PC-3 (cell line): ENCODE measurements around the gene SCGB2A2. TPM values are rescaled to one million over a fixed set of nuclear protein-coding genes. Genes with fewer than 3 reads are reported as not detected.

Source experiments
- ATAC-seq: fragments of 200-7000 bp; cut with Tn5 transposase; 2 replicates; pipeline ENCODE4 v1.9.1; 2020; ENCODE audit warnings: mild to moderate bottlenecking, moderate library complexity
- BruUV-seq: library from RNA; stranded (reverse); fragments of 400-500 nt; replicated peaks from 2 replicates; lab custom pipeline; 2021; lab: Mats Ljungman, UMichigan
- CTCF ChIA-PET: fragments of 300-600 bp; sonication (Branson Sonifier 250); formaldehyde crosslinking; loops from one replicate; lab custom pipeline; 2022; ENCODE audit warnings: antibody characterized with exemption; lab: Charles Lee
- POLR2A ChIA-PET: fragments of 300-600 bp; sonication (Branson Sonifier 250); formaldehyde crosslinking; loops from one replicate; lab custom pipeline; 2022; ENCODE audit warnings: antibody characterized with exemption; ENCODE audit not compliant: unreplicated experiment; lab: Charles Lee
- DNase-seq: peaks from one replicate; pipeline ENCODE4 v3.0.0-alpha.2; 2015
- H2AFZ ChIP-seq: fragments of 300-600 bp; sonication (generic); 2 replicates; pipeline ENCODE4 v1.6.0; 2016; ENCODE audit warnings: antibody characterized with exemption, low read length
- H3F3A ChIP-seq: fragments of 300-600 bp; sonication (generic); one replicate; pipeline ENCODE4 v1.6.0; 2017; ENCODE audit warnings: antibody characterized with exemption, low read length, control low read depth, mild to moderate bottlenecking; ENCODE audit not compliant: unreplicated experiment
- H3K27ac ChIP-seq: fragments of 300-600 bp; sonication (generic); 2 replicates; pipeline ENCODE4 v1.5.1; 2016; ENCODE audit warnings: mild to moderate bottlenecking, low read length
- H3K27me3 ChIP-seq: fragments of 300-600 bp; sonication (generic); 2 replicates; pipeline ENCODE4 v1.6.1; 2016; ENCODE audit warnings: low read length, mixed read lengths
- H3K36me3 ChIP-seq: fragments of 300-600 bp; sonication (generic); 2 replicates; pipeline ENCODE4 v1.6.1; 2016; ENCODE audit warnings: low read depth, mixed run types, low read length, mixed read lengths
- H3K4me1 ChIP-seq: fragments of 300-600 bp; sonication (generic); 2 replicates; pipeline ENCODE4 v1.5.1; 2016; ENCODE audit warnings: low read length; ENCODE audit not compliant: insufficient read depth
- H3K4me2 ChIP-seq: fragments of 300-600 bp; sonication (generic); 2 replicates; pipeline ENCODE4 v1.6.0; 2016; ENCODE audit warnings: low read length
- H3K4me3 ChIP-seq: fragments of 300-600 bp; sonication (generic); 2 replicates; pipeline ENCODE4 v1.5.1; 2016; ENCODE audit warnings: mild to moderate bottlenecking, low read length, mixed read lengths
- H3K79me2 ChIP-seq: fragments of 300-600 bp; sonication (generic); 2 replicates; pipeline ENCODE4 v1.6.1; 2017; ENCODE audit warnings: low read length, mixed read lengths
- H3K9ac ChIP-seq: fragments of 300-600 bp; sonication (generic); 2 replicates; pipeline ENCODE4 v1.6.0; 2016; ENCODE audit warnings: mild to moderate bottlenecking, low read length
- H3K9me2 ChIP-seq: fragments of 300-600 bp; sonication (generic); replicated peaks from 2 replicates; pipeline ENCODE4 v1.6.1; 2016; ENCODE audit warnings: mixed run types, low read length, mixed read lengths
- H3K9me3 ChIP-seq: fragments of 300-600 bp; sonication (generic); 2 replicates; pipeline ENCODE4 v1.6.1; 2016; ENCODE audit warnings: low read length, mixed read lengths
- H4K20me1 ChIP-seq: fragments of 300-600 bp; sonication (generic); 2 replicates; pipeline ENCODE4 v1.6.1; 2016; ENCODE audit warnings: low read length, mixed read lengths
- EZH2 ChIP-seq: fragments of 300-600 bp; sonication (generic); IDR thresholded peaks from one replicate; pipeline ENCODE4 v1.6.1; 2017; ENCODE audit warnings: antibody characterized with exemption, mild to moderate bottlenecking, low read length; ENCODE audit not compliant: unreplicated experiment
- EZH2phosphoT487 ChIP-seq: fragments of 300-600 bp; sonication (generic); IDR thresholded peaks from 2 replicates; pipeline ENCODE4 v1.6.1; 2018; ENCODE audit warnings: mild to moderate bottlenecking, antibody characterized with exemption, low read length, borderline replicate concordance
- intact Hi-C: fragments of 100-400 bp; cut with micrococcal nuclease; formaldehyde crosslinking; loops from 2 replicates; pipeline ENCODE4 v1.9.0; 2023
- total RNA-seq: library from RNA; depleted of rRNA; stranded (reverse); fragments of >200 nt; gene quantifications from 2 replicates; pipeline ENCODE4 v1.2.3, GENCODE V29; 2014
- TF ChIP-seq, protein P1 (sequence below): fragments of 300-600 bp; sonication (generic); conservative IDR thresholded peaks from 2 replicates; pipeline ENCODE4 v1.5.1; 2017; ENCODE audit warnings: antibody characterized with exemption, low read depth, mild to moderate bottlenecking, low read length

Gene SCGB2A2
- total RNA-seq, 1 experiment from 2014 or later: not detected

GRCh38 chr11:62256281-62256680 is 13.7 kb upstream of the SCGB2A2 start:
- intact Hi-C loops: no loop called here
- Histone ChIP-seq H3K4me3 (no peak overlapping the region), H3K79me2 (no peaks in the 10 kb centered on the region), H3K27ac (no peak overlapping the region), H3K9me2 (no peaks in the 10 kb centered on the region), H3K9ac (no peak overlapping the region), H3K36me3 (no peaks in the 10 kb centered on the region), H3F3A (no peaks in the 10 kb centered on the region), H4K20me1 (no peaks in the 10 kb centered on the region), H3K4me1 (no peaks in the 10 kb centered on the region), H3K9me3 (no peaks in the 10 kb centered on the region; the same call in 1 of the 2 replicates), H2AFZ (no peak overlapping the region), H3K27me3 (peaks cover 11% of the 10 kb centered on the region; the same call in 1 of the 2 replicates), H3K4me2 (no peak overlapping the region)
- DNase-seq: peak; percentile 44
- BruUV-seq: no TSS peak
- TF ChIP-seq, protein P1, sequence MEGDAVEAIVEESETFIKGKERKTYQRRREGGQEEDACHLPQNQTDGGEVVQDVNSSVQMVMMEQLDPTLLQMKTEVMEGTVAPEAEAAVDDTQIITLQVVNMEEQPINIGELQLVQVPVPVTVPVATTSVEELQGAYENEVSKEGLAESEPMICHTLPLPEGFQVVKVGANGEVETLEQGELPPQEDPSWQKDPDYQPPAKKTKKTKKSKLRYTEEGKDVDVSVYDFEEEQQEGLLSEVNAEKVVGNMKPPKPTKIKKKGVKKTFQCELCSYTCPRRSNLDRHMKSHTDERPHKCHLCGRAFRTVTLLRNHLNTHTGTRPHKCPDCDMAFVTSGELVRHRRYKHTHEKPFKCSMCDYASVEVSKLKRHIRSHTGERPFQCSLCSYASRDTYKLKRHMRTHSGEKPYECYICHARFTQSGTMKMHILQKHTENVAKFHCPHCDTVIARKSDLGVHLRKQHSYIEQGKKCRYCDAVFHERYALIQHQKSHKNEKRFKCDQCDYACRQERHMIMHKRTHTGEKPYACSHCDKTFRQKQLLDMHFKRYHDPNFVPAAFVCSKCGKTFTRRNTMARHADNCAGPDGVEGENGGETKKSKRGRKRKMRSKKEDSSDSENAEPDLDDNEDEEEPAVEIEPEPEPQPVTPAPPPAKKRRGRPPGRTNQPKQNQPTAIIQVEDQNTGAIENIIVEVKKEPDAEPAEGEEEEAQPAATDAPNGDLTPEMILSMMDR: no peak
- TF ChIP-seq EZH2: no peak
- TF ChIP-seq EZH2phosphoT487: no peak
- ChIA-PET CTCF (no interaction called here), POLR2A (interaction anchor here (0.6 kb wide), 1 partner anchor 103 kb away, joined by 3 read pairs; no protein-coding TSS in a partner anchor)
- no peak; the same call in 1 of the 2 replicates for ATAC-seq

GRCh38 chr11:62260261-62260953 is 9.6 kb upstream of the SCGB2A2 start:
- Histone ChIP-seq H4K20me1 (no peaks in the 10 kb centered on the region), H3K27me3 (peaks cover 11% of the 10 kb centered on the region; the same call in 1 of the 2 replicates), H3K4me2 (no peak overlapping the region), H2AFZ (no peak overlapping the region), H3K36me3 (no peaks in the 10 kb centered on the region), H3K4me1 (peaks cover 16% of the 10 kb centered on the region), H3K9ac (no peak overlapping the region), H3K4me3 (no peak overlapping the region), H3K9me3 (no peaks in the 10 kb centered on the region), H3K9me2 (no peaks in the 10 kb centered on the region), H3F3A (no peaks in the 10 kb centered on the region), H3K27ac (no peak overlapping the region), H3K79me2 (no peaks in the 10 kb centered on the region)
- ChIA-PET POLR2A (no interaction called here), CTCF (no interaction called here)
- BruUV-seq: no TSS peak
- intact Hi-C loops: no loop called here
- no peak for DNase-seq
- TF ChIP-seq EZH2 (no peak), EZH2phosphoT487 (no peak)
- TF ChIP-seq, protein P1: no peak
- ATAC-seq: no peak

GRCh38 chr11:62264004-62264403 is 6.0 kb upstream of the SCGB2A2 start:
- no peaks in the 10 kb centered on the region for H3K27me3 ChIP-seq
- no peak for TF ChIP-seq EZH2phosphoT487
- TF ChIP-seq EZH2: no peak
- TF ChIP-seq, protein P1: no peak
- H3K4me2 ChIP-seq: no peak overlapping the region; the same call in 1 of the 2 replicates
- no peaks in the 10 kb centered on the region for H3K9me3 ChIP-seq
- no peaks in the 10 kb centered on the region for H3K9me2 ChIP-seq
- no peak overlapping the region for H3K9ac ChIP-seq
- POLR2A ChIA-PET: interaction anchor here (0.8 kb wide), 1 partner anchor 8 kb away, joined by 4 read pairs; no protein-coding TSS in a partner anchor
- H3K36me3 ChIP-seq: no peaks in the 10 kb centered on the region
- H3K27ac ChIP-seq: peak overlapping the region; percentile 14
- CTCF ChIA-PET: no interaction called here
- H2AFZ ChIP-seq: no peak overlapping the region
- peaks cover 38% of the 10 kb centered on the region for H3K4me1 ChIP-seq
- BruUV-seq: no TSS peak
- intact Hi-C loops: no loop called here
- H3F3A ChIP-seq: peaks cover 4% of the 10 kb centered on the region
- H3K79me2 ChIP-seq: no peaks in the 10 kb centered on the region
- DNase-seq (peak; percentile 56), ATAC-seq (peak; percentile 36)
- no peaks in the 10 kb centered on the region for H4K20me1 ChIP-seq
- no peak overlapping the region for H3K4me3 ChIP-seq
